Fibroblast of the aortic adventitia (primary cell): ENCODE data around the gene ROBO2. TPM values are rescaled to one million over a fixed set of nuclear protein-coding genes. Genes with fewer than 3 reads are reported as not detected.

Experiments
- DNase-seq: peaks from one replicate; pipeline ENCODE4 v3.0.0-alpha.2; 2010; ENCODE audit warnings: low read depth
- H3K4me3 ChIP-seq: 2 replicates; pipeline ENCODE4 v1.5.1; 2011; ENCODE audit warnings: low read depth, mild to moderate bottlenecking, control low read depth, low read length, moderate library complexity
- total RNA-seq: library from RNA; depleted of rRNA; stranded (reverse); fragments of >200 nt; gene quantifications from 2 replicates; pipeline ENCODE4 v1.2.3, GENCODE V29; 2012; ENCODE audit warnings: low replicate concordance
- TF ChIP-seq, protein P1 (sequence below): IDR thresholded peaks from 2 replicates; pipeline ENCODE4 v1.5.1; 2011; ENCODE audit warnings: mild to moderate bottlenecking, low read length, control low read depth, inconsistent platforms; ENCODE audit not compliant: insufficient read depth

The ROBO2 gene
- total RNA-seq, 1 donor: 1.2 TPM

DNA sequence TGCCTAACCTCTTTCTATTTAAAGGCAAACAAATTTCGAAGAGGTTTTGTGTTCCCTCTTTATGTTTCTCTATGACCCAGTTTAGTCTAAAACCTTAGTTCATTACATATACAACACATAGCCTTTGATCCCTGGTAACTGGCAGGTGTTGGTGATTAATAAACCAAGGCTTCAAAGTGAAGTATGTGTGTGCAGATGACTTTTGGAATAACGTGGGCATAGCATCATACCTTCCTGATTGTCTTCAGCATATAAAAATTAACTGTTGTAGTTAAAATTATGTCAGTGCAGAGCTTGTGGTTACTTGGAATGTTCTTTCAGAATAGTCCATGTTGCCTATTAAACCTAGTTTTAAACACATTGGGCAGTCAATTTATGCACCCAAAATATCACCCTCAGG, 608.3 kb downstream of the ROBO2 start:
- no peak for DNase-seq
- TF ChIP-seq, protein P1, sequence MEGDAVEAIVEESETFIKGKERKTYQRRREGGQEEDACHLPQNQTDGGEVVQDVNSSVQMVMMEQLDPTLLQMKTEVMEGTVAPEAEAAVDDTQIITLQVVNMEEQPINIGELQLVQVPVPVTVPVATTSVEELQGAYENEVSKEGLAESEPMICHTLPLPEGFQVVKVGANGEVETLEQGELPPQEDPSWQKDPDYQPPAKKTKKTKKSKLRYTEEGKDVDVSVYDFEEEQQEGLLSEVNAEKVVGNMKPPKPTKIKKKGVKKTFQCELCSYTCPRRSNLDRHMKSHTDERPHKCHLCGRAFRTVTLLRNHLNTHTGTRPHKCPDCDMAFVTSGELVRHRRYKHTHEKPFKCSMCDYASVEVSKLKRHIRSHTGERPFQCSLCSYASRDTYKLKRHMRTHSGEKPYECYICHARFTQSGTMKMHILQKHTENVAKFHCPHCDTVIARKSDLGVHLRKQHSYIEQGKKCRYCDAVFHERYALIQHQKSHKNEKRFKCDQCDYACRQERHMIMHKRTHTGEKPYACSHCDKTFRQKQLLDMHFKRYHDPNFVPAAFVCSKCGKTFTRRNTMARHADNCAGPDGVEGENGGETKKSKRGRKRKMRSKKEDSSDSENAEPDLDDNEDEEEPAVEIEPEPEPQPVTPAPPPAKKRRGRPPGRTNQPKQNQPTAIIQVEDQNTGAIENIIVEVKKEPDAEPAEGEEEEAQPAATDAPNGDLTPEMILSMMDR: no peak
- no peak overlapping the region for H3K4me3 ChIP-seq

DNA sequence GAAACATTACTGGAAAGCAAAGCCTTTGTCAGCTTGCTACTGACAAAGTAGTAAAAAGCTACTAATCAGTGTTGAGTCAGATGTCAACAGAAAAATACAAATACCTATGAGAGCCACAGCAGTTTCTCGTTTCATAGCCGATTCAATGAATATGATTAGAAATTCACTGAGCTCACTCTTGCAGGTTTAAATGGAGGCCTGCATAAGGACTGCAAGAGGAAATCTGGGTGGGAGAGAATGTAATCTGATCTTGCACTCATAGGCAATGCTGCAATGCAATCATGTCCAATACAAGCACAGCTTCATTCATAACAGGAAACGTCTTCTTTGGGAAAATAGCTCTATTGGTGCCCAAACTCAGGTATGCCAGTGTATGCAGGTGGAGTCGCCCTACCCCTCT, 608.8 kb downstream of the ROBO2 start:
- DNase-seq: no peak
- TF ChIP-seq, protein P1: no peak
- no peak overlapping the region for H3K4me3 ChIP-seq

GRCh38 chr3:77652624-77653023, 612.7 kb downstream of the ROBO2 start:
- TF ChIP-seq, protein P1: no peak
- H3K4me3 ChIP-seq: no peak overlapping the region
- no peak for DNase-seq

DNA sequence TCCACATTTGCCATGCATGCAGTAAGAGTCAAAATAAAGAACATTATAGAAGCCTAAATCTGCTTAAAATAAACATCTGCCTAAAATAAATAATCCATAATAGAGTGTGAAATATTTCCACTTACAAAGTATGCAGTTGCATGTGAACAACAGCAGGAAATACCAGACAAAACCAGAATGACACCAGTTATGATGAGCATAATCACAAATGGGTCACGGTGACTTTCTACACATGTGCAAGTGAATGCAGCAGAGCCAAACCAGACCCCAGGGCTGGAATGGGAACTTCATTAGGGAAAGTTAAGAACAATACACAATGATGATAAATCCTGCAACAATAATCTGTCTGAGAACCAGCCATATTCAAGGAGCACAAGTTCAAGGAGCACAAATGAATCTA, 615.5 kb downstream of the ROBO2 start:
- no peak overlapping the region for H3K4me3 ChIP-seq
- TF ChIP-seq, protein P1: no peak
- DNase-seq: no peak

DNA sequence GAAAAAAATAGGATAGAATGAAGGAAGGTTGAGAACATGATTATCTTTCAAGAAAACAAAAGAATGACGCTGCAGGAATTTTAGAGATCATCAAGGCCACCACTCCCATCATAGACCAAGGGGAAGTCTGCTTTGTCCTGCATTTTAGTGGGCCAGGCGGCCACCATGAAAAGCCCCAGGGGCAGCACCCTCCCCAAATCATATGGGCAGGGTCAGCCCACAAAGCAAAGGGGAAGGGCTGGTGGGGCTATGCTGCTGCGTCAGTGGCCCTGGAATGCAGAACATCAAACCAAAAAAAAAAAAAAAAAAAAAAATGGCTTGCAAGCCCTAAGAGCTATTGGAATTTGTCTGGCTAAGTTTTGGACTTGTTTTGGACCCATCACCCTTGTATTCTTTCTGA, 620.8 kb downstream of the ROBO2 start:
- no peak for DNase-seq
- no peak overlapping the region for H3K4me3 ChIP-seq
- TF ChIP-seq, protein P1: no peak

DNA sequence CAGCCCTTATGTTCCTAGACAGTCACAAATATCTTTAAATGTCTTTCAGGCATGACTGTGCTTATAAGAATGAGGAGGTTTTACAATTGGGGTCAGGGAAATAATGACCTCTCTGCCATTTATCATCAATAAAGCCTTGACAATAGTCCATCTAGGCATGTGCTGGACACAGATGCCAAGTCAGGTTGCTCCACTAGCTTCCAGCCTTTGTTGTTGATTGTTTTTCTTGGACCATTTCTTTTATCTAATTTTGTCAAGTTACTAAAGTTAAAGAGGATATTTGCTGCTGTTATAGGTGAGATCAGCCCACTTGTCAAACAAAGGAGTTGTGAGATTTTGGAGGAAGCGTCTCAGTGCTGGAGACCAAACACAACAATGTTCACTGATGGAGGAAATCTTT, 628.0 kb downstream of the ROBO2 start:
- H3K4me3 ChIP-seq: no peak overlapping the region
- TF ChIP-seq, protein P1: no peak
- no peak for DNase-seq

- TF ChIP-seq, protein P1: no peak
- no peak for DNase-seq
- H3K4me3 ChIP-seq: no peak overlapping the region
Observed at GRCh38 chr3:77668376-77668775, 628.5 kb downstream of the ROBO2 start.
